ENCODE data around the gene SLC8A1. TPM values are rescaled to one million over a fixed set of nuclear protein-coding genes. Genes with fewer than 3 reads are reported as not detected.

SLC8A1 gene
- total and polyA plus RNA-seq, 10 of the 15 experiments (the other 5 are each of a cell fraction or from before 2014, with no cell fraction given): under 0.01 to 1.2 (median 0.01) TPM; not detected in 3

DNA sequence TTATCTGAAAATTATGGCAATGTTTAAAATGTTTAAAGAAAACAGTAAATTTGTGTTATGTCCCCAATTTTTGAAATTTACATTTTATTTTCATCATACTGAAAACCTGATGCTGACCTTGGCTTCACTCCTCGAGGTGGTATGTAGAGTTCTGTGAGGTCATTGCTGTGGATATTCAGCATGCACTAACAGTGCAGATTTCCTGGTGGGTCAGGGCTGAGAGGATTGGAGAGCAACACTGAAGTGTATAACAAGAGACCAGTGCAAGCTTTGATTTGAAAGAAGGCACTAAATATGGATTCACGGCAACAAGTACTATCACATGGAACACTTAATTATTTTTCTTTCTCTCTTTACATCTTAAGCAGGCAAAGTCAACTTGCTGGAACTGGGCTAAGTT is 134.1 kb downstream of the SLC8A1 start:
- ChIA-PET SMC1A (ENCODE audit: uncharacterized antibody, unreplicated experiment) (no interaction called here), RAD21 (ENCODE audit: unreplicated experiment) (no interaction called here), POLR2A (no interaction called here), CTCF (no interaction called here)
- no peak overlapping the region for H3K27ac ChIP-seq (ENCODE audit: control insufficient read depth, insufficient read depth)
- intact Hi-C loops (cut with micrococcal nuclease; ENCODE audit: unreplicated experiment): no loop called here
- no peaks in the 10 kb centered on the region for H3K27me3 ChIP-seq (replicated peaks in 1 of 2; ENCODE audit: control insufficient read depth in 2 of 2, insufficient read depth in 2 of 2, low read length in 1 of 2)
- H4K20me1 ChIP-seq (ENCODE audit: control insufficient read depth, insufficient read depth): no peaks in the 10 kb centered on the region
- DNase-seq (ENCODE audit: low read depth, low spot score) (no peak), FAIRE-seq (no peak), ATAC-seq (no peak)
- H3K4me3 ChIP-seq: no peak overlapping the region
- no peaks in the 10 kb centered on the region for H3K36me3 ChIP-seq (ENCODE audit: control insufficient read depth in 2 of 2, insufficient read depth in 2 of 2, low read length in 1 of 2)
- H3K4me2 ChIP-seq (ENCODE audit: control insufficient read depth, insufficient read depth): no peak overlapping the region
- TF ChIP-seq NRF1 (conservative IDR thresholded peaks at IDR 0.05; ENCODE audit: low read depth, low read length): no peak
- TF ChIP-seq SP1 (IDR thresholded peaks at IDR 0.05; ENCODE audit: low read depth, low read length): no peak
- TF ChIP-seq EGR1 (IDR thresholded peaks at IDR 0.05; ENCODE audit: borderline replicate concordance in 1 of 2, low read depth in 2 of 2, low read length in 2 of 2): no peak
- TF ChIP-seq, protein P1, sequence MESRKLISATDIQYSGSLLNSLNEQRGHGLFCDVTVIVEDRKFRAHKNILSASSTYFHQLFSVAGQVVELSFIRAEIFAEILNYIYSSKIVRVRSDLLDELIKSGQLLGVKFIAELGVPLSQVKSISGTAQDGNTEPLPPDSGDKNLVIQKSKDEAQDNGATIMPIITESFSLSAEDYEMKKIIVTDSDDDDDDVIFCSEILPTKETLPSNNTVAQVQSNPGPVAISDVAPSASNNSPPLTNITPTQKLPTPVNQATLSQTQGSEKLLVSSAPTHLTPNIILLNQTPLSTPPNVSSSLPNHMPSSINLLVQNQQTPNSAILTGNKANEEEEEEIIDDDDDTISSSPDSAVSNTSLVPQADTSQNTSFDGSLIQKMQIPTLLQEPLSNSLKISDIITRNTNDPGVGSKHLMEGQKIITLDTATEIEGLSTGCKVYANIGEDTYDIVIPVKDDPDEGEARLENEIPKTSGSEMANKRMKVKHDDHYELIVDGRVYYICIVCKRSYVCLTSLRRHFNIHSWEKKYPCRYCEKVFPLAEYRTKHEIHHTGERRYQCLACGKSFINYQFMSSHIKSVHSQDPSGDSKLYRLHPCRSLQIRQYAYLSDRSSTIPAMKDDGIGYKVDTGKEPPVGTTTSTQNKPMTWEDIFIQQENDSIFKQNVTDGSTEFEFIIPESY (IDR thresholded peaks at IDR 0.05): no peak
- TF ChIP-seq, protein P2, sequence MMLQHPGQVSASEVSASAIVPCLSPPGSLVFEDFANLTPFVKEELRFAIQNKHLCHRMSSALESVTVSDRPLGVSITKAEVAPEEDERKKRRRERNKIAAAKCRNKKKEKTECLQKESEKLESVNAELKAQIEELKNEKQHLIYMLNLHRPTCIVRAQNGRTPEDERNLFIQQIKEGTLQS (IDR thresholded peaks at IDR 0.05; ENCODE audit: borderline replicate concordance, extremely low read depth, low read depth, low read length): no peak
- TF ChIP-seq GATAD2B (conservative IDR thresholded peaks at IDR 0.05; ENCODE audit: low read depth): no peak
- TF ChIP-seq HDGF (IDR thresholded peaks at IDR 0.05): no peak
- TF ChIP-seq, protein P3, sequence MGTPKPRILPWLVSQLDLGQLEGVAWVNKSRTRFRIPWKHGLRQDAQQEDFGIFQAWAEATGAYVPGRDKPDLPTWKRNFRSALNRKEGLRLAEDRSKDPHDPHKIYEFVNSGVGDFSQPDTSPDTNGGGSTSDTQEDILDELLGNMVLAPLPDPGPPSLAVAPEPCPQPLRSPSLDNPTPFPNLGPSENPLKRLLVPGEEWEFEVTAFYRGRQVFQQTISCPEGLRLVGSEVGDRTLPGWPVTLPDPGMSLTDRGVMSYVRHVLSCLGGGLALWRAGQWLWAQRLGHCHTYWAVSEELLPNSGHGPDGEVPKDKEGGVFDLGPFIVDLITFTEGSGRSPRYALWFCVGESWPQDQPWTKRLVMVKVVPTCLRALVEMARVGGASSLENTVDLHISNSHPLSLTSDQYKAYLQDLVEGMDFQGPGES (IDR thresholded peaks at IDR 0.05): no peak
- no peak for TF ChIP-seq ZNF207 (IDR thresholded peaks at IDR 0.05; ENCODE audit: borderline replicate concordance)
- no peak for TF ChIP-seq SRF (IDR thresholded peaks at IDR 0.05; ENCODE audit: low read depth in 2 of 2, low read length in 2 of 2)
- H3K9ac ChIP-seq (ENCODE audit: control insufficient read depth, insufficient read depth, low read length): no peak overlapping the region
- no peaks in the 10 kb centered on the region for H3K9me3 ChIP-seq (replicated peaks; ENCODE audit: control insufficient read depth, insufficient read depth, low read length)
- H2AFZ ChIP-seq (ENCODE audit: control insufficient read depth, low read depth, low read length): no peak overlapping the region
- WGBS (ENCODE audit: insufficient coverage, insufficient replicate concordance, low lambda C conversion rate, missing lambda C conversion rate): 43% methylated on average over 2 of the region's 2 CpGs
- H3K79me2 ChIP-seq (ENCODE audit: control insufficient read depth, insufficient read depth, low read length): no peaks in the 10 kb centered on the region
- in situ Hi-C loops (cut with MboI): no loop called here
- no TSS peak for BruUV-seq (replicated peaks)
- no peaks in the 10 kb centered on the region for H3K4me1 ChIP-seq (ENCODE audit: control insufficient read depth, insufficient read depth, low read length)

All from GM12878 (cell line).